Effector CD8-positive, alpha-beta T cell (primary cell): Measurements from ENCODE around the gene ADARB1.

Source experiments
- DNase-seq: peaks from one replicate; lab custom pipeline; 2025; lab: John Stamatoyannopoulos, UW

Gene ADARB1

DNA sequence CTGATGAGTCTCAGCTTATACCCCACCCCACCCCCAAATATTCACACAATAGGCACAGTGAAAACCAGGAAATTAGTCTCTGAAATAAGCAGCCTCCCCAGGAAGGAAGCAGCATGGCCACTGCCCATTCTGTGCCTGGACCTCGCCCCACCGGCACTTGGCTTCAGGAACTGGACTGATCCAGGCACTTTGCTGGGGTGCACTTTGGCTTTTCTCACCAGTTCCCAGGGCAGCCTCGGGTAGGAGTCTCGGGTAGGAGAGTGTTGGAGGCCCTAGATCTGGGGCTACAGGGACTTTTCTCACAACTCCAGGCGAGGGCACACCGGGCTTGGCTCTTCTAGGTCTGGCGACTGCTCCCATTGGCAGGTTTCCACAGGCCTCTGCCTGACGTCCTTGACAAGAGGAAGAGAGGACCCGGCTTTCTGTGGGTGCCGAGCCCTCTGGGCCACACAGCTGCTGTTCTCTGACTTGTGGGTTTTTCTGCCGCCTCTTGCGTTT, 18.7 kb downstream of the ADARB1 start:
- DNase-seq: no peak

DNA sequence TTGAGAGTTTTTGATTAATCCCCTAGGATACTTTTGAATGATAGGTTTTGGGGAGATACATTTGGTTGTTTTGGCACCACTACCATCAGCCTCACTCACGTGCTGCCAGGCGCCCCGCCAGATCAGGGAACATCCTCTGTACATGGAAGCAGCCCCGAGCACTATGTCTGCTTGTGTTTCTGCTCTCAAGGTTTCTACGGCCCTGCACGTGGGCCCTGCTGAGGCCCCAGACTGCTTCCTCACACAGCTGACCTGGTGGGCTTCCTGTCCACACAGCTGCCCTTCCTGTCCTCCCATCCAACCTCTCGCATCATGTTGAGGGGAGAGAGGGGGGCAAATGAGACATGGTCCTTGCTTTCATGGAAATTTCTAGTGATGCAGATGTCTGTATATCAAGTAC, 20.0 kb downstream of the ADARB1 start:
- no peak for DNase-seq

DNA sequence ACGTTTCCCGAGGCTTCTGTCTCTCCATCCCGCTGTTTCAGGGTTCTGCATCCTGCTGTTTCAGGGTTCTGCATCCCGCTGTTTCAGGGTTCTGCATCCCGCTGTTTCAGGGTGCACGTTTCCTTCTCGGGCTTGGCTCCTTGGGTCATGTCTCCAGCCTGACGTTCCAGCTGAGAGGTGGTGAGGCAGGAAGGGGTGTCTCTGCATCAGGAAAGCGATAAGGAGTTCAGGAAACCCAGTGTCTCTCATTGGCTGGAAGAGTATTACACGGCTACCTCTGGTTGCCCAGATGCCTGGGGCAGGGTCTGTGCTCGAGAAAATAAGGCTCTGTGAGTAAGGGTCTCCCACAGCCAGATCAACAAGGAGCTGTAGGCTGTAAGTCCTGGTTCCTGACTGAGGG, 21.1 kb downstream of the ADARB1 start:
- no peak for DNase-seq

DNA sequence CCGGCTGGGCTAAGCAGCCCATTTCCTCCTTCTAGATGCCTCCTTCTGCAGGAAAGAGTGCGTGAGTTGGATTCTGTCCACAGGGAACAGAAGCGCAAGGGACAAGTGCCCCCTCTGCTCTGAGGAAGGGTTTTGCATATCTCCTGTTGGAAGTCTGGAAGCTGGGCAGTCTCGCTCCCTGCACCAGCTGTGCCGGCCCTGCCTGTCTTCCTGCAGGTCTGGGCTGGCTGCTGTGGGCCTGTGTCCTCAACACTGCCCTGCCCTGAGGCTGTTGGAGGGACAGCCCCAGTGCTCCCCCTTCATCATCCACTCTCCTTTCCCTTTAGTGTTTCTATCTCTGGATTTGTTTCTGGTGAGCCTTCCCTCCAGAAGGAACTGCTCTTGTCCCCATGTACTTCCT, 21.8 kb downstream of the ADARB1 start:
- DNase-seq: no peak

DNA sequence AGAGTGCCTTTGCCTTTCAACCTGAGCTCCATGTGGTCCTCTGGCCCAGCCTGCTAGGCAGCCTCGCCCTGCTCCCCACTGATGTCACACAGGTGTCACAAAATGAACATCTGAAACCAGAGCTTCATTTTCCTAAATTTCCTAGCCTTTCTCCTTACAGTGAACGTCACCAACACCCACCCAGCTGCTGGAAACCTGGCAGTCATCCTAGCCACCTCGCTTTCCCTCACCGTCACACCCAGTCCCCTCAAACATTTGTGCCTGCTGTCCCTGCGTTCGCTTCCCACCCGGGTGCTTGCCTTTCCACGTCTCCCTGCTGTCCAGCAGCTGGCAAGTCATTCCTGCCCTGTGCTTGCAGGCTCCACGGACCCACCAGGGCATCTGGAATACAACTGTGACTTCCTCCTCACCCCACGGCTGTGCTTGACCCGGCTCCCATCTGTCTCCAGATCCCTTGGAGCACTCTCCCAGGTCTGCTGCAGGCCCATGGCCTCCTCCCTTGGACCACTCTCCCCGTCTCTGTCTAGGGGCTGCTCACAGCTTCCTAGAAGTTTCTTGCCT, 23.5 kb downstream of the ADARB1 start:
- no peak for DNase-seq

DNA sequence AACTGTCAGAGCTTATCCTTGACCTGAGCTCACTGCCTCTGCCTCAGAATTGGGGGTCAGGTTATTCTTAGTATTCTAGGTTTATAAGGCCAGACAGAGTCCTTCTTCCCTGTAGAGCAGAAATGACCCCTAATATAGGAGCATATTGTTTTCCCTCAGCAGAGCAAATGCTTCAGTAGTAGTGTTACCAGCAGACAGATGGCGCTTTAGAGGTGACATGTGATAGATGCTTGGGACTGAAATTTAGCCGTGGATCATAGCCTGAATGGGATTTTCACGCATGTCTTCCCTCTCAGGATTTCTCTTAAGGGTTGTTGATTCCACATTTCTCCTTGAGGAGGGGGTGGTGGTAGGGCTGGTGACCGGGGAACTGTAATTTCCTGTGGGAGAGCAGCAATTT, 24.5 kb downstream of the ADARB1 start:
- no peak for DNase-seq

DNA sequence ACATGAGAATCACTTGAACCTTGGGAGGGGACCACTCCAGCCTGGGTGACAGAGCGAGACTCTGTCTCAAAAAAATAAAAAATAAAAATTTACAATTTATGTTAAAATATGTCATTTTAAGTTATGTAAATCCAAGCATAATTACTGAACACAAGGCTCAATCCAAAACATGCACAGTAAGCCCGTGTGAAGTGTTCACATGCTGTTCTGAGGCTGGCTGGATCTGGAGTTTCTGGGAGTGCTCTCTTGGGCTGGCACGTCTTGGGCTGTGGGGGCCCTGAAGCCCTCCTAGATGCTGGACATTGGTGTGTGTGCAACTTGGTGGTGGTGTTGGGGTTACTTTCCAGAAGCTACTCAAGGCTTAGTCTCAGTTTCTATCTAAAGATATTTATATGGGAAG, 25.2 kb downstream of the ADARB1 start:
- DNase-seq: no peak

DNA sequence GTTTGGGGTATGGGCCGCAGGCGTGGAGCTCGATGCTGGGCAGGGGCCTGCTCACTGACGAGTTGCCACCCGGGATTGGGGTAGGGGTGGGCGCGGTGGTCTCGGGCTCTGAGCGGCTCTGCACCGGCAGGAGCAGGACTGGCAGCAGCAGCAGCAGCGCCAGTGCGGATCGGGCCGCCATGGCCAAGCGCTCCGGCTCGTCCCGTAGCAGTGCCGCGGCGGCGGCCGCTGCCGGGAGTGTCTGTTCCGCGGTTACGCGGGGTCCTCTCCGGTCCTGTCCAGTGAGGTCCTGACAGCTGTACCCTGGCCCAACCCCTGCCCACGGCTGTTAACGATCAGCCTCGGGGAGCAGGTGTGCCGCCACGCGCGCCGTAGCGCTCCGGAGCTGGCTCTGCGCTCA, 26.5 kb downstream of the ADARB1 start:
- no peak for DNase-seq

DNA sequence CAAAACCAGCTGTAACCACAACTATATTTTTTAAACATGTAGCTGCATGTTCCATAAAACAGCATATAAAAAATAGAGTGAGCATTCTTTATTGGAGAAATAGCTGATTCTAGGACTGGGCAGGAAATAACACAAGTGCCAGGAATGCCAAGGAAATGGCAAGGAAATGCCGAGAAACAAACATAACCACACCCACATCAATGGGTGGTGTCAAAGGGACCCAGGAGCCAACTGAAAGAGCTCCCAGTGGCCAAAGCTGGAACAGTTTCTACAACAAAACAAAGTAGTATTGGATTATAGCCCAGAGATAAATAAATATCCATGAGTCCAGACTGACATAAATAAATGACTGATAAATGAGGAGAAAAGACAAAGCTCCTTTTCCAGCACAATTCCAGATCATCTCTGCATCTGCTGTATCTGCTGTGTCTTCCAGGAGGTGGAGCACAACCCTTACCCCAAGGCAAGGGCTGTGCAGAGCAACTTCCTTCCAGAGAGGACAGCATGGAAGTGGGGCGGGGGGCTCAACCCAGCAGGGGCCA, 28.1 kb downstream of the ADARB1 start:
- DNase-seq: no peak

DNA sequence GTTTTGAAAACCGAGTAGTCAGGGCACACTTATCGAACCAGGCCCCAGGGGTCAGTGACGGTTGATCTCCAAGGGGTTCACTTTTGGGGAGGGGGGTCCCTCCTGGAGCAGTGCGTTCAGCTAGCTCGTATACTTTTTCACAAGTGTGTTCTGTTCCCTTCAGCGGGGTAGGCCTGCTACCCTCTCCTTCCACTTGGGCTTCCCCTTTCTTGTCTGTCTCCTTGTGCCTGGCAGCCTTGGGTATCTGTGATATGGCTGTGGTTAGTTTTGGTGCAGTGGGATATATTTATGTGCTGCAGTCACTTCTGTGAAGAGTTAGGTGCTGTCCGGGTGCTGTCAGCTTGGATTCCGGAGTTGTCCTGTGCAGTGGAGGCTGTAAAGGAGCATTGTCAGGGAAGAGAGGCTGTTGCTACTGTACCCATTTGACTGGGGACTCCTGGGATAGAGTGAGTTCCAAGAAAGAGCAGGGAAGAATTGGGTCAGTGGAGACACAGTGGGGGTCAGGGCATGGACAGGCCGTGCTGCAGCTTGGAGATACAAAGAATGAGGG, 29.7 kb downstream of the ADARB1 start:
- no peak for DNase-seq

DNA sequence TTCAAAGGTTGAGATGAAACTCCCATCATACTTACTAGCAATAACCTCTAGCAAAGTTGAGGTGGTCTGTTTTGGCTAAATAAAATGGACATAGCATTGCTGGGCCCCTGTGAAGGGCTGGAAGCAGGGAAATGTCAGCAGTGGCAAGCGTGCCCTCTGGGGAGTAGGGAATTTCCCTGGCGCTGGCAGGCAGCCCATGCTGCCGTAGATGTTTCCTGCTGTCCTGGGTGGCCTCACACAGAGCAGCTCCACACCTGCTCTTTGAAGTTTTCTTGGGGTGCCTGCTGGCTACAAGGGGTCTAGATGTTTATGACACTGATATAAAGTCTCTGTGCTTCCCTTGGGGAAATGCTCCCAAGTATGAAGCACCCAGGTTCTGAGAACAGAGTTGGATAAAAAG, 30.2 kb downstream of the ADARB1 start:
- peak; percentile 16 for DNase-seq

DNA sequence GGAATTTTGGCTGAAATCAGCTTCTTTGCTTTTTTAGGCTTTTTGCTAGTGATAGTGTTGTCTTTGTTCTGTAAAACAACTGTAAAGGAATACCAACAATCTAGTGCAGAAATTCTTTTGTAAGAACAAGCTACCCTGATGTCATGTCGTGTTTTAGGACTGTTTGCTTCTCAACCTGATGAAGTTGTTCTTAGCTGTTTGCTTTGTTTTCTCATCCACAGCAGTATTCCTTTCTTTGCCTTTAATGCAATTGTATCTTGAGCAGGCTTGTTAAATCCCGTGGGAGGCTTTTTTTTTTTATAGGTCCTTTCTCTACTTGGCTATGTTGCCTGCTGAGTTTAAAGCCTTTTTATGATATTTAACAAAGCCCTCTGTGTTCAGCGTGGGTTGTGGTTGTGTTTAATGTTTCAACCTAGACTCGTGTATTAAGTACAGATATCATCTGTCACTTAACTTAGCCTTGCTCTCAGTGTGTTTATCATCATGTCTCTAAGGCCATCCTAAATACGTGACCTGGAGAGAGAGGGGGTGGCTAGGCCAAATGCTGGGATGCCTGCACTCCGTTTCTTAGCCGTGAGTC, 31.6 kb downstream of the ADARB1 start:
- no peak for DNase-seq

DNA sequence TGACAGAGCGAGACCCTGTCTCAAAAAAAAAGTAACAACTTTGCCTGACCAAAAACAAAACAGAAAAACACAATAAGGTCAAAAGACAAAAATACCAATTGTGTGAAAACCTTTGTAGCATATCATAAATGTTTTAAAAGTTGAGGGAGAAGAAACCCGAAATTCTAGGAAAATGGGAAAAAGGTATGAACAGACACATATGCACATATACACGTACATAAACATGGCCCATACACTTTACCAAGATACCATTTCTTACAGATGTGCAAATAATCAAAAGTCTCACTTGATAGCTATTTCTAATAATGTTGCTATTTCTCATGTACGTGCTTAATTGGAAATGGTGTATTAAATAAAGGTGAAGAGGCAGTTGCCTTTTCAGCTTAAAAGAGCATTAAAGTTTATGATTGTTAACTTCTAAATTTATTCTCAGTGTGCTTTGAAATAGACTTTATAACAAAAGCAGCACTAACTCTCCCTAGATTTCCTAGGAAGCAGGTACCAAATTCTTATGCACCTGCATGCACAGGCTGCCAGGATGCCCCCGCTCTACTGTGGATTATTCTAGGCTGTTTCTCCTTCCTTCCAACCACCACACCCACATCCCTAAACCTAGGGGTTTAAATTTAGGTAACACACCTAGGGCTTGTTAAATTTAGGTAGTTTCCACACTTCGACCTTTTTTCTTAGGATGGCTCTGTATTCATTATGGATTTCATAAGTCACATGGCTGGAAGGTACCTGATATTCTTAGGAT, 33.8 kb downstream of the ADARB1 start:
- DNase-seq: no peak

DNA sequence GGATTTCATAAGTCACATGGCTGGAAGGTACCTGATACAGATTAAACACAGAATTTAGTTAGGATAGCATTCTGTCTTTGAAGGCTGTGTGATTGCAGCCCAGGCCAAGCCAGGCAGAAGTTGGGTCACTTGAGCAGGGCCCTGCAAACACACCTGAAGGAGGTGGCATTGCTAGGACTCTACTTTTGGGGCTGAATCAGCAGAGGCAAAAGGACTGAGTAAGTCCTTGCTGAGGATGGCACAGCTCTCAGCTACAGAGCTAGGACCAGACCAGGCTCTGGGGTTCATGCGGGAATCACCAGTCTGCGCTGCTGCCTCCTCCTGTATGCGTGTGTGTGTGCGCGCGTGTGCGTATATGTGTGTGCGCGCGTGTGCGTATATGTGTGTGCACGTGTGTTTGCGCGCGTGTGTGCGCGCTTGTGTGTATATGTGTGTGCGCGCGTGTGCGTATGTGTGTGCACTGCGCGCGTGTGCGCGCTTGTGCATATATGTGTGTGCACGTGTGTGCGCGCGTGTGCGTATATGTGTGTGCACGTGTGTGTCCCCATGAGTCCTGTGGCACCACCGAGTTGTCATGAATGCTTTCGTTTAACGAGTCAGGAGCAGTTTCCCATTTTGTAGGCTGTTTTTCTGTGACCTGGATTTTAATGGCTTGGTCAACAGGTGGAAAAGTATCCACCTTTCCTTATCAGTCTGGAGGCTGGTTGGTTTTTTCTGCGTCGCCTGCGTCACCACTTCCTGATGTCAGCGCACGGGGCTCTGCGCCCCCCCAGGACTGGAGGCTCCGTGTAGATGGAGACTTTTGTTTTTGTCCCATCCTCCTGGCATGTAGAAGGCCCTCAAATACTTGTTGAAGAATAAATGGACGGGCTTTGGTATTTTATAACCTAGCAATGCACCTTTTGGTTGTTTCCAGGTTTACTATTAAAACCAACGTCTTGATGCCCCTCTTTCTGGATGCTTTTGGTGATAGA, 34.7 kb downstream of the ADARB1 start:
- DNase-seq: no peak

DNA sequence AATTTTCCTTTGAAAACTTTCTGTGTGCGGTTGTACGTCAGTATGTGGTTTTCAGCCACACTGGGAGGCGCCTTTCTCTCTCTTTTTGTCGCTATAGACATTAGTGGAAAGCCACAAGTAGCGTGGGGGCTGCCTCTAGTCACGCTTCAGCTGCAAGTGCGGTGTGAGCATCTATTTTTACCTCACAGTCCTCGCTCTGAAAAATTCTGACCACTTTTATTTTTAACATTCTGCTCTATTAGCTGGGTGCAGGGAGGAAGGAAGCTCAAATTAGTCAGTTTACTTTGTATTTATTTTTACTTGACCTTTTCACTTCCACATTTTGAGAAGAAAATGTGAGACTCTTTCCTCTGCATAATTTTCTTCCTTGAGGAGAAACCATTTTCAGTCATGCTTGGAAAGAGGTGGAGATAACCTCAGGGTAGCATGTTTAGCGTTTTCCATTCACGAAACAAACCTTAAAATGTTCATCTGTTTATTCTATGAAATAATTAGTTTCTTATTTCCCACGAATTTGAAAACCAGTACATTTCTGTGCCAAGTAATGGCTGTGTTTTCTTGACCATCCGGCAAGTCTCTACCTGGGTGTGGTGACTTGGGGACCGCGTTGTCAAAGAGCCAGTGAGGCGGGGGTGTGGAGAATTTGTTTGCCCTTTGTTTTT, 35.6 kb downstream of the ADARB1 start:
- DNase-seq: no peak

DNA sequence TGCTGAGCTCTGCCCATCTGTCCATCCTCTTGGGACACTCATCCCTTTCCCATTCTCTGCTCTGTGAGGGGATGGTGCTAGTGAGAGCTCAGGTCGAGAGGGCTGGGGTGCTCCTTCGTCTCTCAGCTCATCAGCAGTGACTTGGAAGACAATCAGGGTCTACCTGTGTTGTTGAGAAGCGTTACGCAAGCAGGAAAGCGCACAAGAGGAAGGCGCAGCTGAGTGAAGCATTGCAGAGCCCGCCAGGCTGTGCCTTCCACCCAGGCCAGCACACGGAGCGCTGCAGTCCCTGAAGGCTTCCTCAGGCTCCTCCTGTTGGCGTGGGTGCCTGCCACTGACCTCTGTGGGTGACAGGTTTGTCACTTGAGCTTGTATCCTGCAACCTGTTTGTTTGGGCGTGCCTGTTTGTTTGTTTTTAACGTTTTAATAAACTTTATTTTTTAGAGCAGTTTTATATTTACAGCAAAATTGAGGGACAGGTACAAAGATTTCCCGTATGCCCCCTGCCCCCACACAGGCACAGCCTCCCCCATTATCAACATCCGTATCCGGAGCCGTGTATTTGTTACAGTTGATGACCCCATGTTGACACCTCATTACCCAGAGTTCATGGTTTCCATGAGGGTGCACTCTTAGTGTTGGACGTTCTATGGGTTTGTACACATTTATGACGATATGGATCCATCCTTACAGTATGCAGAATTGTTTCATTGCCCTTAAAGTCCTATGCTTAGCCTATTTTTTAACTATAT, 36.7 kb downstream of the ADARB1 start:
- no peak for DNase-seq

DNA sequence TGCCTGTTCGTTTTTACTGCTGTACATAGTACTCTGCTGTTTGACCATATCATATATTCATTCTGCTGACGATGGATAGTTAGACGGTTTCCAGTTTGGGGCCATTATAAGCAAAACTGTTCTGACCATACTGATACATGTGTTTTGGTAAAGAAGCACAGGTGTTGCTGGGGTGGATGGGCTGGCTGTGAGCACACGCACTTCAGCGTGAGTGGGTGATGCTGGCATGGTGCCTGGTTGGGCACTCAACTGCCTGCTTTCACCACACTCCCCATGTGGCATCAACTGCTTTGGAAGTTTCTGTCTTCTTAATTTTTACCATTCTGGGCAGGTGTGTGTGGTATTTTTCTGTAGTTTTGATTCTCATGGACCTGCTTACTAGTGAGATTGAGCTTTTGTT, 37.3 kb downstream of the ADARB1 start:
- DNase-seq: no peak

DNA sequence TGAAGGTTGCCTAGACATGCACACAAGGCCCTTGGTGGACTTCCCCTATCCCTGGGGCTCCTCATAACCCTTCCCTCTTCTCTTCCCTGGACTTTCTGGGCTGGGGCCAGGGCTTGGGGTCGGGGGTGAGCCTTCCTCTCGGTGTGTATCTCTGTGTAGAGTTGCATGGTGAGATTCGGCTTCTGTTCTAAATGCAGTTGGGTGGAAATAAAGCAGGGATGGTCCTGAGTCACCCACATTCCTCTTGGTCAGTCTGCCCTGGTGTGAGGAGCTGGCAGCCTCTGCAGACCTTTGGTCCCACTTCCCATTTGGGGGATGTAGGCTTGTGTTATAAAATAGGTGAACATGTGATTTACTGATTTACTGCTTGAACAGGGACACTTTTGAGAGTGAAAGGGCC, 38.0 kb downstream of the ADARB1 start:
- DNase-seq: no peak

DNA sequence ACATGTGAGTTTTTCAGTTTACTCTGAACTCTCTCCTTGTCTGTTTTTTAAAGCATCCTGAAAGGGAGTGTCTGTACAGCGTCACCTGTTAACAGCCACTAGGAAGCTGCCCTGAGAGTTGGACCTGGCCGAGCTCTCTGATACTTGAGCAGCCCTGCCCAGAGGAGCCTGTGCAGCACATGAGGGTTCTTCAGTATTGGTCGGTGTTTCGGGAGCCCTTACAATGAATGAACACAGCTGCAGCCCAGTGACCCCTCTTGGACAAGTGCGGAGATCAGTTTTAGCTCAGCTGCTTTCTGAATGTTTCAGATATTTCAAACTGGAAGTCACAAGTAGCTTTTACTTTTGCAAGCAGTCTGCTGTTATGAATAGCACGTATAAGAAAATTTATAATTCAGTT, 39.2 kb downstream of the ADARB1 start:
- DNase-seq: no peak

DNA sequence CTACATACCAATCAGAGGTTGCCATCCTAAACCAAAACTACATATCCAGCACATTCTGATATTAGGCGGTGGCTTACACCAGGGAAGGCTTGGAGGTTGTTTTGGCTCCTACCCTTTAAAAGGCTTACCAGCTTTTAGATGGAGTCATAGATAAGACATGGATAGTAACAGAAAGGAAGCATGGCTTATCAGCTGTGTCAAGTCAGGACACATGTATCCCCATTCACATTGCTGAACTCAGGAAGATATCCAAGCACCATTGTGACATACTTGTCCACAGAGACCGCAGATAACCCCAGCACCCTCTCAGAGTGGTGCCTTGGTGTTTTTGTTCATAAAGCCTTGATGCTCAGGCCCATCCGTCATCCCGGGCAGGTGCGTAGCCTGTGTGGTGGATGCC, 39.7 kb downstream of the ADARB1 start:
- DNase-seq: no peak
